GM12878 (cell line): Measurements from ENCODE around the gene CORO1A. TPM values are rescaled to one million over a fixed set of nuclear protein-coding genes. Genes with fewer than 3 reads are reported as not detected.

ENCODE experiments used
- ASH2L ChIP-seq: fragments of 300-600, 200-600 bp; sonication (generic); IDR thresholded peaks from 2 replicates; pipeline ENCODE4 v1.6.1; 2017; ENCODE audit warnings: low read depth, mild to moderate bottlenecking, borderline replicate concordance
- CBX3 ChIP-seq: fragments of 200-600 bp; sonication (generic); IDR thresholded peaks from 2 replicates; pipeline ENCODE4 v1.6.1; 2016; ENCODE audit warnings: low read depth, borderline replicate concordance
- CHD1 ChIP-seq: IDR thresholded peaks from 2 replicates; pipeline ENCODE4 v1.6.1; 2012; ENCODE audit warnings: low read depth, low read length, improper control_type of control experiment
- CREB1 ChIP-seq: IDR thresholded peaks from 2 replicates; pipeline ENCODE4 v1.6.1; 2012; ENCODE audit warnings: low read depth, mild to moderate bottlenecking, inconsistent platforms
- ELK1 ChIP-seq: IDR thresholded peaks from 2 replicates; pipeline ENCODE4 v1.6.1; 2012; ENCODE audit warnings: low read depth, low read length, improper control_type of control experiment
- EP300 ChIP-seq, 2 experiments: fragments of 150-350 bp in 1 of 2; IDR thresholded peaks; 2 replicates each; pipeline ENCODE4 v1.6.1; 2011 to 2012; ENCODE audit warnings: low read depth in 2 of 2, low read length in 2 of 2, borderline replicate concordance in 1 of 2, improper control_type of control experiment in 1 of 2, inconsistent platforms in 1 of 2; ENCODE audit not compliant: control insufficient read depth in 1 of 2
- FOS ChIP-seq: IDR thresholded peaks from 3 replicates; pipeline ENCODE4 v1.6.1; 2011; ENCODE audit warnings: borderline replicate concordance; ENCODE audit not compliant: insufficient read length; ENCODE audit errors: extremely low read depth
- GATAD2B ChIP-seq: fragments of 450-650 bp; conservative IDR thresholded peaks from 2 replicates; pipeline ENCODE4 v1.6.1; 2017; ENCODE audit warnings: low read depth, mild to moderate bottlenecking, moderate library complexity
- HDAC6 ChIP-seq: fragments of 200-600 bp; sonication (generic); IDR thresholded peaks from one replicate; pipeline ENCODE4 v1.8.0; 2017; ENCODE audit warnings: antibody characterized with exemption; ENCODE audit not compliant: unreplicated experiment
- HDGF ChIP-seq: fragments of 450-650 bp; IDR thresholded peaks from 2 replicates; pipeline ENCODE4 v1.6.1; 2016; ENCODE audit warnings: antibody characterized with exemption
- IRF5 ChIP-seq: fragments of 450-650 bp; IDR thresholded peaks from 2 replicates; pipeline ENCODE4 v1.6.1; 2017; ENCODE audit warnings: borderline replicate concordance
- JUNB ChIP-seq: IDR thresholded peaks from 2 replicates; pipeline ENCODE4 v1.6.1; 2016; ENCODE audit warnings: antibody characterized with exemption, mild to moderate bottlenecking
- KAT2A ChIP-seq: conservative IDR thresholded peaks from 2 replicates; pipeline ENCODE4 v1.6.1; 2011; ENCODE audit warnings: low read depth, low read length; ENCODE audit not compliant: control insufficient read depth
- KDM1A ChIP-seq: fragments of 200-600 bp; sonication (generic); IDR thresholded peaks from 2 replicates; pipeline ENCODE4 v1.6.1; 2016; ENCODE audit warnings: borderline replicate concordance
- MAX ChIP-seq: IDR thresholded peaks from 2 replicates; pipeline ENCODE4 v1.6.1; 2012; ENCODE audit warnings: low read depth, low read length, improper control_type of control experiment
- MXI1 ChIP-seq: fragments of 150-350 bp; IDR thresholded peaks from 2 replicates; pipeline ENCODE4 v1.6.1; 2011; ENCODE audit warnings: low read depth, mild to moderate bottlenecking, inconsistent platforms, low read length, improper control_type of control experiment
- PBX3 ChIP-seq: IDR thresholded peaks from 2 replicates; pipeline ENCODE4 v1.6.1; 2011; ENCODE audit warnings: mild to moderate bottlenecking, low read depth, low read length, moderate library complexity; ENCODE audit not compliant: insufficient replicate concordance
- POLR2AphosphoS2 ChIP-seq: IDR thresholded peaks from 2 replicates; pipeline ENCODE4 v1.6.1; 2011; ENCODE audit warnings: low read depth, mild to moderate bottlenecking, low read length, improper control_type of control experiment, moderate library complexity
- POU2F2 ChIP-seq: IDR thresholded peaks from 3 replicates; pipeline ENCODE4 v1.6.1; 2011; ENCODE audit warnings: low read depth, mild to moderate bottlenecking, low read length, borderline replicate concordance
- SMAD5 ChIP-seq: IDR thresholded peaks from 2 replicates; pipeline ENCODE4 v1.6.1; 2016; ENCODE audit warnings: antibody characterized with exemption, low read depth
- SMARCA5 ChIP-seq: fragments of 450-650 bp; IDR thresholded peaks from 2 replicates; pipeline ENCODE4 v1.6.1; 2017; ENCODE audit warnings: mild to moderate bottlenecking
- STAT3 ChIP-seq: IDR thresholded peaks from 2 replicates; pipeline ENCODE4 v1.6.1; 2011; ENCODE audit warnings: low read depth, low read length, improper control_type of control experiment
- SUPT20H ChIP-seq: IDR thresholded peaks from 2 replicates; pipeline ENCODE4 v1.6.1; 2011; ENCODE audit warnings: low read depth, mild to moderate bottlenecking, low read length, moderate library complexity, borderline replicate concordance; ENCODE audit not compliant: control insufficient read depth
- USF1 ChIP-seq: IDR thresholded peaks from 2 replicates; pipeline ENCODE4 v1.6.1; 2011; ENCODE audit warnings: borderline replicate concordance, low read depth, mild to moderate bottlenecking, moderate library complexity, mixed read lengths, low read length; ENCODE audit not compliant: insufficient read depth; ENCODE audit errors: extremely low read length
- YBX1 ChIP-seq: fragments of 450-650 bp; IDR thresholded peaks from 2 replicates; pipeline ENCODE4 v1.6.1; 2016; ENCODE audit warnings: antibody characterized with exemption
- ZNF217 ChIP-seq: fragments of 450-650 bp; IDR thresholded peaks from 2 replicates; pipeline ENCODE4 v1.6.1; 2017; ENCODE audit warnings: antibody characterized with exemption, mild to moderate bottlenecking
- ZNF622 ChIP-seq: fragments of 450-650 bp; IDR thresholded peaks from 2 replicates; pipeline ENCODE4 v1.6.1; 2017; ENCODE audit warnings: mild to moderate bottlenecking, inconsistent platforms
- polyA plus RNA-seq, 11 experiments: library from polyadenylated mRNA; depleted of rRNA in 4 of 11; unstranded in 6 of 11; stranded (reverse) in 5 of 11; fragments of >200 nt; fragmentation: Nextera tagmentation in 4 of 11; fragmentation: Illumina TruSeq in 1 of 11; extraction: Ambion mirVana in 4 of 11; extraction: Trizol in 1 of 11; gene quantifications; 1 replicate in 1 of 11; 2 replicates in 10 of 11; pipeline versions ENCODE4 v1.2.1 to v1.2.3, GENCODE V29; 2011 to 2016; ENCODE audit warnings: inconsistent platforms in 2 of 11, missing spikeins in 2 of 11, low read depth in 1 of 11
- total RNA-seq, 4 experiments: library from RNA; depleted of rRNA in 3 of 4; stranded (reverse); fragments of >200 nt in 3 of 4; fragmentation: Illumina TruSeq in 1 of 4; extraction: Trizol in 1 of 4; gene quantifications; 2 replicates each; pipeline versions ENCODE4 v1.2.1 to v1.2.3, GENCODE V29; 2013 to 2021

The CORO1A gene
- total and polyA plus RNA-seq, 10 of the 15 experiments (the other 5 are each of a cell fraction or from before 2014, with no cell fraction given), result 16.3 to 1,464 (median 714) TPM

GRCh38 chr16:30185683-30186421 is 2.5 kb downstream of the CORO1A start (continued):
- TF ChIP-seq FOS (no peak), MAX (peak; percentile 90), HDAC6 (no peak), SMARCA5 (no peak), USF1 (no peak), CREB1 (no peak), POU2F2 (no peak), CHD1 (no peak), SUPT20H (no peak), IRF5 (no peak), HDGF (peak; percentile 22; the same call in 1 of the 2 replicates), YBX1 (no peak), KAT2A (no peak), ASH2L (no peak), JUNB (no peak), CBX3 (no peak), EP300 (IDR thresholded peaks at IDR 0.05; ENCODE audit: borderline replicate concordance in 1 of 2, control insufficient read depth in 1 of 2, low read depth in 2 of 2, low read length in 2 of 2) (peak; percentile 30 to 48; a peak in 1 of 4 replicates), POLR2AphosphoS2 (no peak), ZNF622 (no peak), STAT3 (no peak), PBX3 (peak; percentile 62), KDM1A (no peak), GATAD2B (0 out of 2 replicates have a peak, but pooled peaks have one; percentile 17), MXI1 (peak; percentile 93), ZNF217 (no peak), SMAD5 (no peak; the same call in none of the 2 replicates), ELK1 (peak; percentile 82)
